H9 (cell line): ENCODE results near the gene SRBD1. TPM values are rescaled to one million over a fixed set of nuclear protein-coding genes. Genes with fewer than 3 reads are reported as not detected.

Source experiments
- DNase-seq: peaks from one replicate; pipeline ENCODE4 v3.0.0-alpha.2; 2017
- H2AFZ ChIP-seq: one replicate; pipeline ENCODE4 v1.6.1; 2013; ENCODE audit warnings: mild to moderate bottlenecking, low read length, control low read depth, moderate library complexity
- H2AK5ac ChIP-seq: 2 replicates; pipeline ENCODE4 v1.6.1; 2013; ENCODE audit warnings: low read length, control low read depth, mixed read lengths; ENCODE audit not compliant: insufficient read length
- H2BK120ac ChIP-seq: one replicate; pipeline ENCODE4 v1.6.1; 2013; ENCODE audit warnings: low read depth, mild to moderate bottlenecking, low read length, control low read depth, inconsistent platforms; ENCODE audit not compliant: poor library complexity, severe bottlenecking
- H2BK12ac ChIP-seq: 2 replicates; pipeline ENCODE4 v1.6.1; 2013; ENCODE audit warnings: low read length, control low read depth, mixed read lengths, low read depth; ENCODE audit not compliant: insufficient read length
- H2BK15ac ChIP-seq: 2 replicates; pipeline ENCODE4 v1.6.1; 2013; ENCODE audit warnings: low read depth, low read length, control low read depth
- H2BK20ac ChIP-seq: one replicate; pipeline ENCODE4 v1.6.1; 2013; ENCODE audit warnings: low read depth, mild to moderate bottlenecking, low read length, control low read depth, inconsistent platforms; ENCODE audit not compliant: poor library complexity, severe bottlenecking
- H2BK5ac ChIP-seq: 2 replicates; pipeline ENCODE4 v1.6.1; 2013; ENCODE audit warnings: low read length, control low read depth, mixed read lengths; ENCODE audit not compliant: insufficient read length
- H3K14ac ChIP-seq: 2 replicates; pipeline ENCODE4 v1.6.1; 2013; ENCODE audit warnings: low read length, control low read depth; ENCODE audit not compliant: insufficient read depth
- H3K18ac ChIP-seq: 2 replicates; pipeline ENCODE4 v1.6.1; 2013; ENCODE audit warnings: low read depth, mild to moderate bottlenecking, mixed read lengths, low read length, control low read depth; ENCODE audit not compliant: insufficient read length
- H3K23ac ChIP-seq: 2 replicates; pipeline ENCODE4 v1.6.1; 2013; ENCODE audit warnings: low read length, control low read depth, mixed read lengths, low read depth; ENCODE audit not compliant: insufficient read length
- H3K23me2 ChIP-seq: 2 replicates; pipeline ENCODE4 v1.6.1; 2013; ENCODE audit warnings: low read depth, mild to moderate bottlenecking, mixed read lengths, low read length, control low read depth; ENCODE audit not compliant: insufficient read length, poor library complexity, severe bottlenecking
- H3K27ac ChIP-seq: 2 replicates; pipeline ENCODE4 v1.5.1; 2013; ENCODE audit warnings: low read length, control low read depth, mixed read lengths, low read depth; ENCODE audit not compliant: insufficient read length
- H3K27me3 ChIP-seq: 2 replicates; pipeline ENCODE4 v1.6.1; 2013; ENCODE audit warnings: low read length, control low read depth, inconsistent platforms; ENCODE audit not compliant: insufficient read depth
- H3K4ac ChIP-seq: 2 replicates; pipeline ENCODE4 v1.6.1; 2013; ENCODE audit warnings: low read depth, mild to moderate bottlenecking, control low read depth, inconsistent platforms, low read length, moderate library complexity
- H3K4me1 ChIP-seq: 2 replicates; pipeline ENCODE4 v1.6.1; 2013; ENCODE audit warnings: low read length, control low read depth, inconsistent platforms; ENCODE audit not compliant: insufficient read depth
- H3K4me2 ChIP-seq: 2 replicates; pipeline ENCODE4 v1.6.1; 2013; ENCODE audit warnings: low read length, control low read depth, mixed read lengths; ENCODE audit not compliant: insufficient read length, insufficient read depth
- H3K56ac ChIP-seq: 2 replicates; pipeline ENCODE4 v1.6.1; 2013; ENCODE audit warnings: low read depth, mild to moderate bottlenecking, mixed read lengths, low read length, control low read depth; ENCODE audit not compliant: insufficient read length
- H3K79me1 ChIP-seq: 2 replicates; pipeline ENCODE4 v1.6.1; 2013; ENCODE audit warnings: low read depth, mild to moderate bottlenecking, moderate library complexity, low read length, control low read depth, inconsistent platforms; ENCODE audit not compliant: insufficient read depth, poor library complexity, severe bottlenecking
- H3K79me2 ChIP-seq: 2 replicates; pipeline ENCODE4 v1.6.1; 2013; ENCODE audit warnings: low read length, control low read depth, inconsistent platforms; ENCODE audit not compliant: insufficient read depth
- H3K9ac ChIP-seq: 2 replicates; pipeline ENCODE4 v1.6.1; 2013; ENCODE audit warnings: low read length, control low read depth, mixed read lengths; ENCODE audit not compliant: insufficient read length; ENCODE audit errors: extremely low read depth
- H3K9me3 ChIP-seq: one replicate; pipeline ENCODE4 v1.6.1; 2013; ENCODE audit warnings: low read depth, low read length, inconsistent platforms; ENCODE audit not compliant: control insufficient read depth
- H3T11ph ChIP-seq: one replicate; pipeline ENCODE4 v1.6.1; 2013; ENCODE audit warnings: mild to moderate bottlenecking, low read length, control low read depth, inconsistent platforms
- H4K20me1 ChIP-seq: one replicate; pipeline ENCODE4 v1.6.1; 2013; ENCODE audit not compliant: control insufficient read depth, insufficient read length, insufficient read depth
- H4K5ac ChIP-seq: 2 replicates; pipeline ENCODE4 v1.6.1; 2013; ENCODE audit warnings: low read depth, mild to moderate bottlenecking, mixed read lengths, low read length, control low read depth; ENCODE audit not compliant: insufficient read length
- H4K8ac ChIP-seq: replicated peaks from 2 replicates; pipeline ENCODE4 v1.6.1; 2013; ENCODE audit warnings: low read length, control low read depth, mixed read lengths, low read depth; ENCODE audit not compliant: insufficient read length
- H4K91ac ChIP-seq: 2 replicates; pipeline ENCODE4 v1.6.1; 2013; ENCODE audit warnings: low read depth, mild to moderate bottlenecking, moderate library complexity, mixed read lengths, low read length, control low read depth; ENCODE audit not compliant: insufficient read length
- H3K27ac Mint-ChIP-seq, 3 experiments: 2 replicates in 2 of 3; 3 replicates in 1 of 3; pipeline ENCODE4 v1.8.0; 2020 to 2021; ENCODE audit warnings: mixed read lengths in 3 of 3, mild to moderate bottlenecking in 1 of 3, moderate library complexity in 1 of 3
- H3K27me3 Mint-ChIP-seq: 2 replicates; pipeline ENCODE4 v1.8.0; 2021; ENCODE audit warnings: low read depth, mild to moderate bottlenecking, moderate library complexity, mixed read lengths
- H3K36me3 Mint-ChIP-seq, 3 experiments: 2 replicates in 2 of 3; 3 replicates in 1 of 3; pipeline ENCODE4 v1.8.0; 2020 to 2021; ENCODE audit warnings: low read depth in 3 of 3, mixed read lengths in 3 of 3; ENCODE audit not compliant: insufficient read depth in 1 of 3
- H3K4me1 Mint-ChIP-seq, 2 experiments: 2 replicates each; pipeline ENCODE4 v1.8.0; 2020; ENCODE audit warnings: mixed read lengths in 2 of 2
- H3K4me3 Mint-ChIP-seq, 2 experiments: 2 replicates in 1 of 2; 3 replicates in 1 of 2; pipeline ENCODE4 v1.8.0; 2020 to 2021; ENCODE audit warnings: mild to moderate bottlenecking in 2 of 2, mixed read lengths in 2 of 2, moderate library complexity in 1 of 2
- H3K9me3 Mint-ChIP-seq, 2 experiments: 2 replicates in 1 of 2; 3 replicates in 1 of 2; pipeline ENCODE4 v1.8.0; 2020; ENCODE audit warnings: mild to moderate bottlenecking in 2 of 2, mixed read lengths in 2 of 2, moderate library complexity in 1 of 2
- CTCF ChIP-seq: fragments of 200-600 bp; sonication (generic); conservative IDR thresholded peaks from 3 replicates; pipeline ENCODE4 v1.8.0; 2021; ENCODE audit warnings: antibody characterized with exemption, mild to moderate bottlenecking
- WGBS: extraction: QIAGEN DNeasy Blood & Tissue Kit; methylation state at CpG from one replicate; pipeline ENCODE4 v1.1.7; 2013; ENCODE audit warnings: missing lambda C conversion rate, low lambda C conversion rate, mixed read lengths; ENCODE audit not compliant: insufficient read length; ENCODE audit errors: extremely low coverage; 5-methylcytosine and 5-hydroxymethylcytosine counted together
- total RNA-seq: library from RNA; stranded (reverse); gene quantifications from 2 replicates; pipeline ENCODE4 v1.2.1, GENCODE V29; 2021

Gene SRBD1
- total RNA-seq, 1 experiment from 2014 or later: 18.3 TPM

GRCh38 chr2:45598545-45598944 lies 12.5 kb downstream of the SRBD1 start:
- Histone ChIP-seq H3K14ac (no peak overlapping the region), H3K56ac (no peak overlapping the region)

More at GRCh38 chr2:45598545-45598944, 12.5 kb downstream of the SRBD1 start:
- H3K9me3 ChIP-seq: no peaks in the 10 kb centered on the region
- no peak for TF ChIP-seq CTCF
- H3K79me2 ChIP-seq: no peaks in the 10 kb centered on the region
- no peak overlapping the region for H3K4me3 Mint-ChIP-seq
- H2AK5ac ChIP-seq: no peak overlapping the region
- no peak overlapping the region for H4K5ac ChIP-seq
- no peak overlapping the region for H3K27ac Mint-ChIP-seq
- H4K8ac ChIP-seq: no peak overlapping the region
- H3K9me3 Mint-ChIP-seq: no peaks in the 10 kb centered on the region
- H3K23ac ChIP-seq: no peak overlapping the region
- H3K27me3 Mint-ChIP-seq: no peaks in the 10 kb centered on the region
- no peak overlapping the region for H4K91ac ChIP-seq
- no peak overlapping the region for H2BK15ac ChIP-seq
- no peaks in the 10 kb centered on the region for H3K23me2 ChIP-seq
- no peak overlapping the region for H3K4ac ChIP-seq
- no CpG with 5 or more reads among the region's 4 CpGs for WGBS
- no peak overlapping the region for H3K4me2 ChIP-seq
- H4K20me1 ChIP-seq: no peaks in the 10 kb centered on the region
- no peak overlapping the region for H2AFZ ChIP-seq
- H3K9ac ChIP-seq: no peak overlapping the region
- H3K4me1 Mint-ChIP-seq: peaks cover 0 to 3% of the 10 kb centered on the region in 2 experiments; a peak in 1 of 4 replicates
- no peaks in the 10 kb centered on the region for H3K4me1 ChIP-seq
- H2BK120ac ChIP-seq: no peak overlapping the region
- H3T11ph ChIP-seq: no peak overlapping the region
- H3K79me1 ChIP-seq: no peaks in the 10 kb centered on the region
- H3K27ac ChIP-seq: no peak overlapping the region
- H3K27me3 ChIP-seq: no peaks in the 10 kb centered on the region
- peaks cover 23 to 54% (median 47%) of the 10 kb centered on the region in 3 experiments; a peak in 6 of 7 replicates for H3K36me3 Mint-ChIP-seq
- H3K18ac ChIP-seq: no peak overlapping the region
- H2BK20ac ChIP-seq: no peak overlapping the region
- no peak for DNase-seq
- no peak overlapping the region for H2BK5ac ChIP-seq
- no peak overlapping the region for H2BK12ac ChIP-seq
